ENCODE measurements around the gene DPYD.

- TF ChIP-seq ZNF263 (CRISPR knock-in tag; IDR thresholded peaks at IDR 0.05; ENCODE audit: low read depth) (no peak), ELF4 (CRISPR knock-in tag; IDR thresholded peaks at IDR 0.05; ENCODE audit: low read depth) (no peak), NR3C1 (CRISPR knock-in tag; conservative IDR thresholded peaks at IDR 0.05; ENCODE audit: low read depth) (no peak), E2F4 (CRISPR knock-in tag; IDR thresholded peaks at IDR 0.05; ENCODE audit: borderline replicate concordance, low read depth) (no peak), FOXP4 (CRISPR knock-in tag; IDR thresholded peaks at IDR 0.05) (no peak)
Measured at GRCh38 chr1:97824200-97824599, 96.6 kb downstream of the DPYD start.

Measured in WTC11 (cell line).